ENCODE measurements around the gene LIPN.

Gene LIPN, protein sequence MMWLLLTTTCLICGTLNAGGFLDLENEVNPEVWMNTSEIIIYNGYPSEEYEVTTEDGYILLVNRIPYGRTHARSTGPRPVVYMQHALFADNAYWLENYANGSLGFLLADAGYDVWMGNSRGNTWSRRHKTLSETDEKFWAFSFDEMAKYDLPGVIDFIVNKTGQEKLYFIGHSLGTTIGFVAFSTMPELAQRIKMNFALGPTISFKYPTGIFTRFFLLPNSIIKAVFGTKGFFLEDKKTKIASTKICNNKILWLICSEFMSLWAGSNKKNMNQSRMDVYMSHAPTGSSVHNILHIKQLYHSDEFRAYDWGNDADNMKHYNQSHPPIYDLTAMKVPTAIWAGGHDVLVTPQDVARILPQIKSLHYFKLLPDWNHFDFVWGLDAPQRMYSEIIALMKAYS

GRCh38 chr10:88759366-88760101 lies at the start of gene LIPN:
Gene LIPN, plus strand, starts transcription at chr10:88760020. Its CDS starts 1,386 bp downstream, at chr10:88761406.
- TF ChIP-seq CTCF (IDR thresholded peaks at IDR 0.05; ENCODE audit: extremely low read depth, missing control alignments), result no peak
- DNase-seq (ENCODE audit: low spot score), result no peak

- no peak for TF ChIP-seq CTCF (IDR thresholded peaks at IDR 0.05; ENCODE audit: extremely low read depth, missing control alignments)
- no peak for DNase-seq (ENCODE audit: low spot score)
These were observed 44.3 kb upstream of the LIPN start for GRCh38 chr10:88715517-88715916.

DNA sequence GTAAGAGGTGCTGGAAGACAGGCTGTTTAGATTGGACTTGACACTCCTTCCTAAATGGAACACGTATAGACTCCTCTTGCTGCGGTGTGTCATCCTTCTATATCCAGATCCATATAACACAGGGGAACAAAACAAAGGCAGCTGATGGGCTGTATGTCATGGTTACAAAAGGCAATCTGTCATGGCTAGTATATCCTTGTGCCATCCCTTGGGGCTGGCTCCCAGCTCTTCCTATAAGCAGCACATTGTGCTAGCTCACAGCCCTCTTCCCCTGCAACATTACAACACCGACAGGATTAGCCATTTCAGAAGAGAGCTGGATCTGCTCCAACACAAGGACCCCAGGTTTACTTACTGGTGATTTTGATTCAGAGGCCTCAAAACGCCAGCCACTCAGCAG lies 38.4 kb upstream of the LIPN start:
- TF ChIP-seq CTCF (IDR thresholded peaks at IDR 0.05; ENCODE audit: extremely low read depth, missing control alignments), result no peak

GRCh38 chr10:88725798-88726197 lies 34.0 kb upstream of the LIPN start:
- DNase-seq (ENCODE audit: low spot score), result peak; percentile 19
- TF ChIP-seq CTCF (IDR thresholded peaks at IDR 0.05; ENCODE audit: extremely low read depth, missing control alignments), result no peak

More for the DNA sequence above, 38.4 kb upstream of the LIPN start:
- DNase-seq (ENCODE audit: low spot score), result no peak

DNA sequence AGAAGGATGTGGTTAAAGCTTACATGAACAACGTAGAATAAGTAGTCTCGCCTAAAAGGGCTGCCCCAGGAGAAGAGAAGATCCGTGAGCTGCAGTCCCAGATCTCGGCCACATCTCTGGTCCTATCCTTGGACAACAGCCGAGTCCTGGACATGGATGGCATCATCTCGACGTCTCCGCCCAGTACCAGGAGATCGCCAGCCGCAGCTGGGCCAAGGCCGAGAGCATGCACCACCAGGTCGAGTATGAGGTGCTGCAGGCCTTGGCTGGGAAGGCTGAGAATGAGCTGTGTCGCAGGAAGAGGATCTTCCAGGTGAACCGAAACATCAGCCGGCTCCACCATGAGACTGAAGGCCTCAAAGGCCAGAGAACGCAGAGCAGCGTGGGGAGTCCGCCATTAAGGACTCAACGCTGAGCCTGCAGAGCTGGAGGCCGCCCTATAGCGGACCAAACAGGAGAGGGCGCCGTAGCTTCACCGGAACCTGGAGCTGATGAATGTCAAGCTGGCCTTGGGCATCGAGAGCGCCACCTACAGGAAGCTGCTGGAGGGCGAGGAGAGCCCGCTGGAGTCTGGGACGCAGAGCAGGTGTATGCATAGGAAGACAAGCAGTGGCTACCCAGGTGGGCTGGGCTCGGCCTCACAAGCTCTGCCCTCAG lies 31.6 kb upstream of the LIPN start:
- peak; percentile 28 for TF ChIP-seq CTCF (IDR thresholded peaks at IDR 0.05; ENCODE audit: extremely low read depth, missing control alignments)
- DNase-seq (ENCODE audit: low spot score), result no peak

DNA sequence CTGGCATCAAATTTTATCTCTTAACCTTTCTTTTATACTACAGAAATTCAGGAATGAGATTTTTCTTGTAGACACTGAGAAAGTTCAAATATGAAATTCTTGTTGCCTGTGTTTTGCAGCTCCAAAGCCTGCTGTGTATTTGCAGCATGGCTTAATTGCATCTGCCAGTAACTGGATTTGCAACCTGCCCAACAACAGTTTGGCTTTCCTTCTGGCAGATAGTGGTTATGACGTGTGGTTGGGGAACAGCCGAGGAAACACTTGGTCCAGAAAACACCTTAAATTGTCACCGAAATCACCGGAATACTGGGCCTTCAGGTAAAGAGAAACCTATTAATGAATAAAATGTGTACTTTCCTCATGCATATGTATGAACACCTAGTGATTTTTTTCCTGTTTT lies 29.0 kb upstream of the LIPN start:
- DNase-seq (ENCODE audit: low spot score), result no peak
- no peak for TF ChIP-seq CTCF (IDR thresholded peaks at IDR 0.05; ENCODE audit: extremely low read depth, missing control alignments)

DNA sequence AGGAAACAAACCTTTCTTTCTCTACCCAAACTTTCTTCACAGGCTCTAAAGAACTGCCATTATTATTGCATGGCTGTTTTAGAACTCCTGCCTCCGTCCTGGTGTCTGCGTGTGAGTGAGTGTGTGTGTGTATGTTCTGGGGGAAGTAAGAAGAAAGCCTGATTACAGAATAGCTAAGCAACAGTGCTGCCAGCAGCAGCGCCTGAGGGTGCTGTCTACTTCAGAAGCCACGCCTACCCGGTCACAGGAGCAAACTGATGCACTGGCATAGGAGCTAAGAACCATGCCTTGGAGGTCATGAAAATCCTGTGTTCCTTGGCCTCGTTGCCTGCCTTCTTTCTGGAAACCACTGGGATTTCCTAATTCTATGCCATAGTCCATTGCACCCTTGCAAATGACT lies 28.5 kb upstream of the LIPN start:
- no peak for DNase-seq (ENCODE audit: low spot score)
- TF ChIP-seq CTCF (IDR thresholded peaks at IDR 0.05; ENCODE audit: extremely low read depth, missing control alignments), result no peak

All from GM20000 (cell line).